SK-N-DZ (cell line): ENCODE data around the gene COL24A1.
"Not testable (repeated sequence)": the region's sequence is repeated elsewhere in the genome, so short reads cannot be mapped to it uniquely, and the experiment has no call there.

Source experiments
- DNase-seq: peaks from one replicate; pipeline ENCODE4 v3.0.0-alpha.2; 2015; ENCODE audit warnings: low spot score

COL24A1 gene

DNA sequence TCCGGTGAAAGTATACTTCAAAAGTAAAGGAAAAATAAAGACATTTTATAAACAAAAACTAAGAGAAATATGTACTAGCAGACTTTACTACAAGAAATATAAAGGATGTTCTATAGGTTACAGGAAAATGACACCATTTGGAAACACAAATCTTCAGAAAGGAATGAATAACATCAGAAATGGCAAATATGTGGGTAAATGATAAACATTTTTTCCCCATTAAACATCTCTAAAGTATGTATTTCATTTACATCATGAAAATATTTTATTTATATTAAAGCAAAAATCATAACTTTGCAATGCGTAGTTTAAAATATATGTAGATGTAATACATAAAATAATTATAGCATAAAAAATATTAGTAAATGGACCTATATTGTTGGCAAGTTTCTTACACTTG lies 264.2 kb downstream of the COL24A1 start:
- no peak for DNase-seq

DNA sequence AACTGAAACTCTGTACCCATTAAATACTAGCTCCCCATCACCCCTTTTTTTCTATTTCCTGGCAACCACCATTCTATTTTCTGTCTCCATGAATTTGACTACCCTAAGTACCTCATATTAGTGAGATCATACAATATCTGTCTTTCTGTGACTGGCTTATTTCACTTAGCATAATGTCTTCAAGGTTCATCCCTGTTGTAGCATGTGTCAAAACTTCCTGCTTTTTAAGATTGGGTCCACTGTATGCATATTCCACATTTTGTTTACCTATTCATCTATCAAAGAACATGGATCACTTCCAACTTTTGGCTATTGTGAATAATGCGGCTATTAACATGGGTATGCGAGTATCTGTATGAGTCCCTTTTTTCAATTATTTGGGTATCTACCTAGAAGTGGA lies 266.7 kb downstream of the COL24A1 start:
- DNase-seq, result no peak

DNA sequence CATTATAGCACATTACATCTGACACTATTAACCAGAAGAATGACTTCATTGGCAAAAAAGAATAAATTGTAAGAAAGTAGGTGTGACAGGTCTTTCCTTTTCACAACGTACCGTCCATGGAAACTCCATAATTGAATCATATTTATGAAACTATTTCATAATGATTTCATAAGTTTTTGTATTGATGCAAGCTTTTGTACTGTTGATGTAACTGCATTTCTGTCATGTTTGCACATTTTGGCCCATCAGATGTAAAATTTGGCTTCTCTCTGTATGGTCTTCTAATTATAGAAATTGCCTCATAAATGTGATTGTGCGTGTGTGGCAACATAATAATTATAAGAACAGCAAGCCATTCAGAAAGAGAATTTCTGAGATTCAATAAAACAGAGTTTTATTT lies 267.7 kb downstream of the COL24A1 start:
- no peak for DNase-seq

DNA sequence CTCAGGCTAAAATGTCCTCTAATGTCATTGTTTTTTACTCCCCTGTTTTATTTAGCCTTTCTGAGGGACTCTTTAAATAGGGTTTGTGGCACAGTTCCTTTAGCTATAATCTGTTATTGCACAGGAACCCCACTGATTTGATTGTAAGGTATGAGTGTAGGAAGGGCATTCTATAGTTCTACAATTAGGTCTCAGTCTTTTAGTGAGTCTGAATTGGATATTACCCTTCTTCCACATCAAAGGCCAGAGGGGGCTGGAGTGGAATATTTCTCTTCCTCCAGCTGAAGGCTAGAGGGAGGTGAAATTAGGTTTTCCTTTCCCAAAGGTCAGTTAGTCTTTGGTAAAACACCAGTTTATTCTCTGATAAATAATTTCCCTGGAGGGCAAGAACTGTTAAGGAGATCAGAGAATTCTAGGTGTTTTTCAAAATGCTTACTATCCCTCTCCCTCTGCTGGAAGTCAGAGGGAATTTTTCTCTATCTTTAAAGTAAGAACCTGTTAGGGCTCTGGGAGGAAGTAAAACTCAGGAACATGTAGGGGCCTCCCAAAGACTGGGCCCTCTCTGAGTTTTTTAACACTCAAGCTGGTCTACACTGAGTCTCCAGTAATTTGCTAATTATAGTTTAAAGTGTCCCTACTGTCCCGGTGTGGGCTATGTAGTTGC lies 272.1 kb downstream of the COL24A1 start:
- DNase-seq, result peak; percentile 1

DNA sequence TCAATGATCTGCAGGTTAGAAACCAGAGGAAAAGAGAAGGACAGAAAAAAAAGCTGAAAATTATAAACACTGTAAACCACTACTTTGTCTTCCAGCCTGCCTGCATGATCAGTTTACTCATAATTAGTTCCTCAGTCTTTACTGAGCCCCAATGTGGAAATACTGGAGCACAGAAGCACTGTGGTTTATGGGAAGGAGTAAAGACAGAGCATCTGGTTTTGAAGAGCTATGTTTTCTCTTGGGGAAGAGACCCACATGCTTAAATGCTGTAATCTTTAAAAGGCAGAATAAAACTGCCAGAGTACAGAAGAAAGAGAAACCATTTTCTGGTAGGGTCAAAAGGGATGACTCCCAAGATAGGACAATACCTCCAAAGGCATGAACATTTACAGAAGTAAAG lies 289.4 kb downstream of the COL24A1 start:
- DNase-seq, result no peak

DNA sequence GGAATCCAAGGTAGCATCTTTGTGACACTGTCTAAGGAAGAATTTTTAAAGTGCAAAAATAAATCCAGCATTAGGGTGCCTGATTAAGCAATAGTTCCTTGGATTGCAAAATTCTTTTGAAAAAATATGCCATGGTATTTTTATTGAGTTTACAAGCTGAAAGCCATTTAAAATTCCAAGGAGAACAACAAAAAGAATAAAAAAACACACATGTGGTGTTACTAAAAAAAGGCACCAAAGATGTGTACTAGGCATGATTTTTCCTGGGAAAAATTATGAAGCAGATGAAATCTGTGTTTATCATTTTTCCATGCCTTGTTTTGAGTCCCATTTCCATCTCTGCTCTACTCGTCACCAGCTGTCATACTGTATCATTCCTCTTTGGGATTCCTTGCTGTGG lies 291.4 kb downstream of the COL24A1 start:
- DNase-seq, result no peak

DNA sequence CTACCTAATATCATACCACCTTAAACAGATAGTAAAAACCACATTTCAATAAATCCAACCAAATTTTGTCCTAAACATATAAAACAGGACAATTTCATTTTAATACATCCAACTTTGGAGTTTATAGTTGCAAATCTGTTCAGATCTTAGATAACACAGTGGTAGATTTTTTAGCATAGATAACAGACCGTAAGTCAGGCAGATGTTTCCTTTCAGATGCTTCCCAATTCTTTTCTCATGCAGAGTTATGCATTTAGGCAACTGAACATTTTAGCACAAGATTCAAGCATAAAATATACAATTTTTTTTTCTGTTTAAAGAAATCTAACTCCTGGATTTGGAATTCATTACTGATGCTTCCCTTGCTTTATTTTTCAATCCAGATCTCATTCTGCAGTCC lies 291.8 kb downstream of the COL24A1 start:
- DNase-seq, result no peak

DNA sequence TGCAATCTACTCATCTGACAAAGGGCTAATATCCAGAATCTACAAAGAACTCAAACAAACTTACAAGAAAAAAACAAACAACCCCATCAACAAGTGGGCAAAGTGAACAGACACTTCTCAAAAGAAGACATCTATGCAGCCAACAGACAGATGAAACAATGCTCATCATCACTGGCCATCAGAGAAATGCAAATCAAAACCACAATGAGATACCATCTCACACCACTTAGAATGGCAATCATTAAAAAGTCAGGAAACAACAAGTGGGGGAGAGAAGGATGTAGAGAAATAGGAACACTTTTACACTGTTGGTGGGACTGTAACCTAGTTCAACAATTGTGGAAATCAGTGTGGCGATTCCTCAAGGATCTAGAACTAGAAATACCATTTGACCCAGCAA lies 292.9 kb downstream of the COL24A1 start:
- not testable (repeated sequence) for DNase-seq

DNA sequence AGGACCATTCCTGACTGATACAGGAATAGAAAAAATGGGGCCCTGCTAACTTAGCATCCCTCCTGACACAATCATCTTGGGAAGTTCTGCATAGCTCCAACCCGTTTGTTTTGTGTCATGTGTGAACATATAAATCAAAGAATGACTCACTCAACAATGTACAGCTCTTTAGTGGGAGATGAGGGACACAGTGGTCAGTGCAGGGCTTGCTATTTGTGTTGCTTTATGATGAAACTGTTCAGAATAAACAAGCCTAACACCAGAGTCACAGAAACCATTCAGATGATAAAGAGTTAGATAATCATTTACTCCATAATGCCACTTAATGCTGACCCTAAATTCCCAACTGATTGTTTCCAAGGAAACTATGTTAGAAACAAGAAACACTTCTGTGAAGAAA lies 294.1 kb downstream of the COL24A1 start:
- no peak for DNase-seq

DNA sequence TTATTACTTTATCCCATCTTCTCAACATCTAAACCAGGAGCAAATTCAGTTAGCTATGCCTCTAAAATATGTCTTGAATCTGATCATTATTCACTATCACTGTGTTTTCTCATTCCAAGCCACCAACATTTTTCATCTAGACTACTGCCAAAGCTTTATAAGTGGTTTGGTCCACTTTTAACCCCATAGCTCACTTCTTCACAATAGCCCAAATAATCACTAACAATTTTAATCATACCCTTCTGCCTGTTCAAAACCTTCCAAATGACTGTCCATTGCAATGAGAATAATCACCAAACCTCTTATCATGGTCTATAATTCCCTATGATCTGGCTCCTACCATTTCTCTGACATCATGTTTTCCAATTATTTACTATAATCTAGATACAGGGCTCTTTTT lies 298.6 kb downstream of the COL24A1 start:
- DNase-seq, result no peak

DNA sequence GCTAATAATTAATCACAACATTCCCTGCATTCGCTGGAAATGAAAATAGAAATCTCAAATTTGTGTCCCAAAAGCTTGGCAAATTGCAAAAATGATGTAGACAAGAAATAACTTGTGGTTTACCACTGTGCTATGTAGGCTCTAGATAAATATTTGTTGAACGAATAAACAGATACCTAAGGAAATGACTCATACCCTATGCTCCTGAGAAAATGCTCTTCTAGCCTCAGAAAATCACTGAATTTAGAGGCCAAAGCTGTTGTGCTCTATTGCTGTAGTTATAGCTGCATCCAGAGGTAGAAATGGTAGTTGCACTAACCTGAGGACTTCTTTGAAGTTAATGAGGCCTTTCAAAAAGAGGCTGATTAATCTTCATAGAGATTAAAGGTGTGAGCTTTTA lies 306.3 kb downstream of the COL24A1 start:
- DNase-seq, result no peak

DNA sequence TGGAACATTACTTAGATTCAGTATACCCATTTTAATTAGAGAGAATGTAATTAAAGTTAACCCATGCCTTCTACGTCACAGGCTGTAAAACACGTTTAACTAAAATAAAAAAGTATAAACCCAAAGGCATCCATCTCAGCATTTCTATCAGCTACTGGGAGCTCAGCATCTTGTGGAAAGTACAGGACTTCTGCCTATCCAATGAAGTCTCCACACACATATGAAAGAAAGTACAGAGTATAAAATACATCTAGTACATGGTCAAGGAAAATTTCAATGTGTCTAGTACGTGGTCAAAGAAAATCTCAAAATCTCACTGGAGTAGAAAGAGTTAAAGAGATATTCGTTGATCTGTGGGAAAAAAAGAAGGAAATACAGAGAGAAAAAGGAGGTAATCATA lies 306.9 kb downstream of the COL24A1 start:
- no peak for DNase-seq

DNA sequence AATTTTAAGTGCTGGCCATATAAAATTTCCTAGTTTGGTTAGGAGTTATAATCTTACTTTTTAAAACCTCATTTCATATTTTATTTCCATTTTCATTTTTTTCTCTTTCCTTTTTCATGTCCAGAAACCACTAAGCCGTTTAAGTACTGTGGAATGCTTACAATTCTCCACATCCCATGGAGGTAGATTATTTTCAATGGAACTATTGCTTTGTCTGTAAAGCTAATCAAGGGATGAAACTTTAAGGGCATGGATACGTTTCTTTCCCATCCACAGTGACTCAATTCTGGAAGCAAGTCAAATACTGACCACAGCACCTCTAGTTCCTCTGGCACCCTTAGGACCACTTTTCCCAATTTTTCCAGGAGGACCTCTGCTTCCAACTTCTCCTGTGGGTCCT lies 309.2 kb downstream of the COL24A1 start:
- DNase-seq, result no peak

DNA sequence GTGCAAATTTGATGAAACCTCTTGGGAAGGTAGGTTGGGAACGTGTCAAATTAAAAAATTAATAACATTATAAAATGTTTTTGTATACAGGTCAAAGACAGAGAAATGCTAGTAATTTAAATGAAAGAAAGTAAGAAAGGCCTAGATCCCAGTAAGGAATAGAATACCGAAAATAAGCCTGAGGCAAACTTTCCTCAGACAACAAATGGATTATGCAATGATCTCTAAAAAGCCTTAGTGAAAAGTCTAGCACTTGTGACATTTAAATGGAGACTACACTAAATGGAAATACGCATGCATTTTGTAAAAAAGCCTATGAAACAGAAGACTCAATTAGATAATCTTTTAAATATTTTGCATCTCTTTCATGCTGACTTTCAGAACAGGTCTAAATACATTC lies 309.9 kb downstream of the COL24A1 start:
- no peak for DNase-seq

DNA sequence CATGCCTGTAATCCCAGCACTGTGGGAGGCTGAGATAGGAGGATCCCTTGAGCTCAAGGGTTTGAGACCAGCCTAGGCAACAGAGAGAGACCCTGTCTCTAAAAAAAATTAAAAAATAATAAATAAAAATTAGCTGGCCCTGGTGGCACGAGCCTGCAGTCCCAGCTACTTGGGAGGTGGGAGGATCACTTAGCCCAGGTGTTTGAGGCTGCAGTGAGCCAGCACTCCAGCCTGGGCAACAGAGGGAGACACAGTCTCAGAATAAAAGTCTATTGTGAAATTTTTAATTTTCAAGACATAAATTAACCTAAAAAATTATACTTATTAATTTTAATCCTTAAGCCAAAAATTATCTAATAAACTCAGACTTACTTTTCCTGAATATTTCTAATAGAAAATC lies 317.1 kb downstream of the COL24A1 start:
- DNase-seq, result no peak

DNA sequence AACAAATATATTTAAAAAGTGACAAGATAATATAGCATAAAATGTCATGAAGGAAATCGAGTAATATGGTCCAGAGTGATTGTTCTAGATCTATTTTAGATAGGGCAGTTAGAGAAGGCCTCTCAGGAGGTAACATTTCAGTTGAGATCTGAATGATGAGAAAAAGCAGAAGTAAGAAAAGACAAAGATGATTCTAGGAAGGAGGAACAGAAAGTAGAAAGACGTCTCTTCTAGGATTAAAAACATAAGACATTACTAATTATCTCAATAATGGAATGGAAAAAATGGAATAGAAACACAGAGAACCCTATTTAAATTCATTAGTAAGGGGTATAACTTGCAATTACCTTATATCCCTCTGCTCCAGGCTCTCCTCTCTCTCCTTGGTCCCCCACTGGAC lies 318.3 kb downstream of the COL24A1 start:
- no peak for DNase-seq

DNA sequence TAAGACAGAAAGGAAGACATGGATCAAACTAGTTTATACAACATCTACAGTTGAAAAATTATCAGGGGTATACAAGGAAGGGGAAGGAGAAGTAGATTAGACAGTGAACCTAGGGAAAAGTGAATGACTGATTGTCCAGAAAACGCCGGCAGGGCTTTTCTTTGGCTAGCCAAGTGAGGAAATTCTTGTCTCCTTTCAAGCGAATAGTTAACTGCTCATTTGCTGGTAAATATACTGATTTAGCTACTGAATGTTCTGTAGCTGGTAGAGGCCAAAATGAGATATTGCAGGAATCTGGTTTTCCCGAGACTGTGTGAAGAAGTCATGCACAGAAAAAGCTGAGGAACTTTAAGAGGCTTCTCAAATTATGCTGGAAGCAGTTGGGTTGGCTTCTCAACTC lies 319.8 kb downstream of the COL24A1 start:
- no peak for DNase-seq

DNA sequence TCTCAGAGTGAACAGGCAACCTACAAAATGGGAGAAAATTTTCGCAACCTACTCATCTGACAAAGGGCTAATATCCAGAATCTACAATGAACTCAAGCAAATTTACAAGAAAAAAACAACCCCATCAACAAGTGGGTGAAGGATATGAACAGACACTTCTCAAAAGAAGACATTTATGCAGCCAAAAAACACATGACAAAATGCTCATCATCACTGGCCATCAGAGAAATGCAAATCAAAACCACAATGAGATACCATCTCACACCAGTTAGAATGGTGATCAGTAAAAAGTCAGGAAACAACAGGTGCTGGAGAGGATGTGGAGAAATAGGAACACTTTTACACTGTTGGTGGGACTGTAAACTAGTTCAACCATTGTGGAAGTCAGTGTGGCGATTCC lies 323.4 kb downstream of the COL24A1 start:
- DNase-seq, result not testable (repeated sequence)

DNA sequence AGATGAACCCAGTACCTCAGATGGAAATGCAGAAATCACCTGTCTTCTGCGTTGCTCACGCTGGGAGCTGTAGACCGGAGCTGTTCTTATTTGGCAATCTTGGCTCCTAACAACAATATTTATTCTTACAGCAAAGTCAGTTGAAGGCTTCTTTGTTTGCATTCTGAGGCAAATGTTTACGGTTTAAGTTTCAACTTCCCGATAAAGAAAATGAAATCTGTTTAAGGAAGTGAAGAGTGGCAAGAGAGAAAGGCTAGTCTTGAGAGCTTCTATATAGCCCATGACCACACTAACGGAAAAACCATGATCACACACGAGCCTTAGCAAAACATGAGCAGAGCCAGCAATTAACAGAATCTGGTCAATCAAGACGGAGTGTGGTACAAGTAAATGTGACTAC lies 325.7 kb downstream of the COL24A1 start:
- no peak for DNase-seq

DNA sequence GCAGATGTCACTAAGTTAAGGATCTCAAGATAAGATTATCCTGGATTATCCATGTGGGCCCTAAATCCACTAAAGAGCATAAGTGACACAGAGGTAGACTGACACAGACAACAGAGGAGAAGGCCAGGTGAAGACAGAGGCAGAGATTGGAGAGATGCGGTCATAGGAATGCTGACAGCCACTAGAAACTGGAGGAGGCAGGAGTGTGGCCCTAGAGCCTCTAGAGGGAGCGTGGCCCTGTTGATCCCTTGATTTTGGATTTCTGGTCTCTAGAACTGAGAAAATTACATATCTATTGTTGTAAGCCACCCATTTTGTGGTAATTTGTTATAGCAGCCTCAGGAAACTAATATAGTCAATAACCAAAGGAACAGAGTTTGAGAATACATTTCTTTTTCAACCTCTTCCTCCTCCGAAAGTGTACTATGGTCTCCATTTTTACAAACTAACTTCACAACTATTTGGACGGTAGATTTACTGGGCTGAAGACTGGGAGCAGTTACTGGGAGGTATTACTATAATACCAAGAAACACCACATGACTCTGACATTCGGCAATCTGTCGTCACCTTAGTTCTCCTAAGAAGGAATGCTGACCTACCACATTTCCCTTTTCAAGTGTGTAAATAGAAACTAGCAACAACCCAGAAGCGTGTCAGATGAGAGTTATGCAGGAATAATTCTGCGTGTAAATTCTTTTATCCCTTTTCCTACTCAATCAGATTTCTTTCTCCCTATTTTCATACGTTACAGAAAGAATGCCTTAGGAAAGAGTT lies 332.3 kb downstream of the COL24A1 start:
- DNase-seq, result no peak

DNA sequence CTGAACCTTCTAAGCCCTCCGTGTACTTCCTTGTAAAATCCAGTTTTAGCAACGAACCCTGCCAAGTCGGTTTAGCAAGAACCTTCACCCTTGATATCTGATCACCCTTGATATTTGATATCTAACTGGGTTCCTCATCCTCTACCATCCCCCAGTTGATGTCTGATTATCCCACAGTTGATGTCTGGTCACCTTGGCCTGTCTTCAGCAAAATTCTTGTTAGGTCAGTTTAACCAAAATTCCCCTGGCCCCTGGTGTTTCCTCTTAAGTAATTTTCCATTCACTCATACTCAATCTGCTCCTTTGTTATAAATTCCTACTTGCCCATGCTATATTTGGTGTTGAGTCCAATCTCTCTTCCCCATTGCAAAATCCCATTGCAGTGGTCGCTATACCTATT lies 333.9 kb downstream of the COL24A1 start:
- no peak for DNase-seq

DNA sequence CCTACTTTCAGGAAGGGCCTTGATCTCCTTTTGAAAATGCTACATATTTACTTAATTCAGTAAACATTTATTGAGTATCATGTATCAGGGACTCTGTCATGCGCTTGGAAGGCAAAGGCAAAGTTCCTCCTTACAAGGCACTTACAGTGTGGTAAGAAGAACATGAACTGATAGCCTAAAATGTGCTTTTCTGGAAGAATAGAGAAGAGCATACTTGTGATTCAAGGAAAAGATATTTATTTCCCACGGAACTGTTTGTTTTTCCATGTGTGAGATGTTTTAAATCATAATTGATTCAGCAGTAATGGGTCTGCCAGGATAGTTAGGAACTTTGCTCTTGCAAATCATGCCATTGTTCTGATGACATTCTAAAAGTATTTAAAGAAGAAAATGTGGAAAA lies 338.2 kb downstream of the COL24A1 start:
- DNase-seq, result no peak

DNA sequence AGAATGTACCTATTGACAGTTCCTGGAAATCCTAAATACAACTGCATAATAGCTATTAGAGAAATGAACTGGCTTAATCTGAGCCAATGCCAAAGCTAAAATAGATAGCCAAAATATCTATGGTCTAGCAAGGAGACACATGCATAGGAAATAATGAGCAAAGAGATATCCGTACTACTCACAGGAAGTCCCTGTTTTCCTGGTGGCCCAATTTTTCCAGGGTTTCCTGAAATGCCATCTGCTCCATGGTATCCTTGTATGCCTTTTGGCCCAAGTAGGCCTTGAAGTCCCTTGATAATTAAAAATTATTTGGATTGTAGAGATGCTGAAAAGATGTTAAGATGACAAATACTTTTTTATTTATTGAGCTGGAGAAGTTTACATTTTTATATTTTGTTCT lies 340.0 kb downstream of the COL24A1 start:
- DNase-seq, result no peak

DNA sequence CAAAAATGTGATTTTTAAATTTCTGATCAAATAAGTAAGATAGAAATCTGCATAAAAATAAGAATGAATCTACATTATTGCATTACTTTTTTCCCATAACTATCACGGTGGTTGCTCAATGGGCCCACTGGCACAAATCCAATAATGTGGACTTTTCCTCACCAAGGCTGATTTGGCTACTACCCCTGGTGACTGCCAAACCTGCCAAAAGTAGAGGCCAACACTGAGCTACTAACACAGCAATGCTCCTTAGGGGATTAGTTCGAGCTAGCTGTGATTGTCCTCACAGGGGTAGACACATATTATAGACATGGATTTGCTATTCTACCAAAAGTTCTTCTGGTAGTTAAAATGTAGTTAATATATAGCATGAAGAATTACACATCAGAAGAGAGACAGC lies 340.7 kb downstream of the COL24A1 start:
- DNase-seq, result no peak
